NCI-H2107 (cell line): ENCODE results near the gene TTC7B.
"Not testable (repeated sequence)": the region's sequence is repeated elsewhere in the genome, so short reads cannot be mapped to it uniquely, and the experiment has no call there.

Source experiments
- DNase-seq: peaks from one replicate; lab custom pipeline; 2025; lab: John Stamatoyannopoulos, UW

The TTC7B gene, protein sequence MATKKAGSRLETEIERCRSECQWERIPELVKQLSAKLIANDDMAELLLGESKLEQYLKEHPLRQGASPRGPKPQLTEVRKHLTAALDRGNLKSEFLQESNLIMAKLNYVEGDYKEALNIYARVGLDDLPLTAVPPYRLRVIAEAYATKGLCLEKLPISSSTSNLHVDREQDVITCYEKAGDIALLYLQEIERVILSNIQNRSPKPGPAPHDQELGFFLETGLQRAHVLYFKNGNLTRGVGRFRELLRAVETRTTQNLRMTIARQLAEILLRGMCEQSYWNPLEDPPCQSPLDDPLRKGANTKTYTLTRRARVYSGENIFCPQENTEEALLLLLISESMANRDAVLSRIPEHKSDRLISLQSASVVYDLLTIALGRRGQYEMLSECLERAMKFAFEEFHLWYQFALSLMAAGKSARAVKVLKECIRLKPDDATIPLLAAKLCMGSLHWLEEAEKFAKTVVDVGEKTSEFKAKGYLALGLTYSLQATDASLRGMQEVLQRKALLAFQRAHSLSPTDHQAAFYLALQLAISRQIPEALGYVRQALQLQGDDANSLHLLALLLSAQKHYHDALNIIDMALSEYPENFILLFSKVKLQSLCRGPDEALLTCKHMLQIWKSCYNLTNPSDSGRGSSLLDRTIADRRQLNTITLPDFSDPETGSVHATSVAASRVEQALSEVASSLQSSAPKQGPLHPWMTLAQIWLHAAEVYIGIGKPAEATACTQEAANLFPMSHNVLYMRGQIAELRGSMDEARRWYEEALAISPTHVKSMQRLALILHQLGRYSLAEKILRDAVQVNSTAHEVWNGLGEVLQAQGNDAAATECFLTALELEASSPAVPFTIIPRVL

GRCh38 chr14:90815822-90816662 lies at the start of gene TTC7B:
TSS of gene TTC7B (minus strand) at chr14:90816430. CDS start at chr14:90816295, 135 bp downstream.
- no peak for DNase-seq

DNA sequence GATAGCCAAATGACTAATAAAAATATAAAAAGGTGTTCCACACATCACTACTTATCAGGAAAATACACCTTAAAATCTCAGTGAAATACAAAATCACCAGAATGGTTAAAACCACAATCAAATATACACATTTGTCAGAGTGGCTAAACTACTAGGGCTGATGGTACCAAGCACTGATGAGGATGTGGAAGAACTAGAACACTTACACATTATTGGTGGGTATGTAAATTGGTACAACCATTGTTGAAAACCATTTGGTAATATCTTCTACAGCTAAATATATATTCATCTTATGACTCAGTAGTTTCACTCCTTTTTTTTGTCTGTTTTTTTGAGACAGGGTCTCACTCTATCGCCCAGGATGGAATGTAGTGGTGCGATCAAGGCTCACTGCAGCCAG lies 48.5 kb upstream of the TTC7B start:
- no peak for DNase-seq

DNA sequence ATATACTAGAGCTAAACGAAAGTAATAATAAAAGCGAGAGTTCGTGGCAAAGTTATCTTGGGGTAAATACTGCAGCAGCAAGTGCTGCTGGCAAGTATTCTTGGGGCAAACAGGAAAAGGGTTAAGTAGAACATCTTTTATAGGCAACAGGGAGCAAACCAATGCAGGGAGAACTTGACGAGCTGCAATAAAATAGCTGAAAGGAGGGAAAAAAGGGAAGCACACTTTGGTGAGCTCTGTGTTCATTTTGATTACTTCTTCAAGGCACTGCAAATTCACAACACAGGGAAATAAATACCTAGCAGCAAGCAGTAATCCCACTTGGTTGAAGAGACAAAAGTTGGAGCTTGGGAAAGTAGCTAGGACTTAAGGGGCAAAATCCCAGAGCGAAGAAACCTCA lies 42.3 kb upstream of the TTC7B start:
- no peak for DNase-seq

GRCh38 chr14:90857866-90858265 lies 41.6 kb upstream of the TTC7B start:
- no peak for DNase-seq

DNA sequence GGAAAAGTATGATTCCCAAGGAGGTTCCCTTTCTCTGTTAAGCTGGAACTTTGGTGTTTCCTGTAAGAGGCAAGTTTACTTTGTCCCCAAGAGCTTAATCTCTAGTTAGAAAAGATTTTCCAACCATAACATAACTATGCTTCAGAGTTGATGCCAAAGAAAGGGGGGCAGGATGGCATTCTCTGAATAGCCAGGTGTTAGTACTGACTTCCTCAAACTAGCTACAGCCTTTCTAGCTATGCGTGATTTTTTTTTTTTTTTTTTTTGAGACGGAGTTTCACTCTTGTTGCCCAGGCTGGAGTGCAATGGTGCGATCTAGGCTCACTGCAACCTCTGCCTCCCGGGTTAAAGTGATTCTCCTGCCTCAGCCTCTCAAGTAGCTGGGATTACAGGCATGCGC lies 39.9 kb upstream of the TTC7B start:
- DNase-seq = not testable (repeated sequence)

- DNase-seq = no peak
Measured at GRCh38 chr14:90853116-90853515, 36.9 kb upstream of the TTC7B start.

DNA sequence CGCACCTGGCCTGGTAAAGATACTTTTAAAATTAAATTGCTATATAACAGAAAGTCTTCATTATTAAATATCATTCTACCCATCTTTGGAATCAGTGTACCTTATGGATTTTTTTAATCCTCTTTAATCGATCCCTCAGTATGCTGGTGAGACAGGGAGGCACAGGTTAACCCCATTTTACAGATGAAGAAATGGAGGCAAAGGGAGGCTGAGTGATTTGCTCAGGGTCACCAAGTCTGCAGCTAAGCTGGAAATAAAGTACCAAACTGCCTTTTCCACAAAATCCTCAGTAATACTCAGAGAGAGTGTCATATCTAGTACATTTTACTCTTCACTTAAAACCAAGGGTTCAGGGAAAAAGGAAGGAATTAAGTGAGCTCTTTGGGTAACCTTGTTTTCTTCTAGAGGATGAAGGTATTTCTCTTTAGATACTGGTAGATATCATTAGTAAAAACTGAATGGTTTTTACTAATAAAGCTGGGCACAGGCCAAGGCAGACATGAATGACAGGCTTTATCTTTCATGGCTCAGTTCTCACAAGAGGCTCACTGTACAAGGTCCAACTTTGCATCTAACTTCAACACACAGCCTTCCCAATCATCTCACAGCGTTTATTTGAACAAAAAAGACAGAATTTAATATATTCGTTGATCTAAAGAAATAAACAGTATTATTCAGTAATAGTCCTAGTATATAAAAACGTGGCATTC lies 35.3 kb upstream of the TTC7B start:
- DNase-seq = no peak

DNA sequence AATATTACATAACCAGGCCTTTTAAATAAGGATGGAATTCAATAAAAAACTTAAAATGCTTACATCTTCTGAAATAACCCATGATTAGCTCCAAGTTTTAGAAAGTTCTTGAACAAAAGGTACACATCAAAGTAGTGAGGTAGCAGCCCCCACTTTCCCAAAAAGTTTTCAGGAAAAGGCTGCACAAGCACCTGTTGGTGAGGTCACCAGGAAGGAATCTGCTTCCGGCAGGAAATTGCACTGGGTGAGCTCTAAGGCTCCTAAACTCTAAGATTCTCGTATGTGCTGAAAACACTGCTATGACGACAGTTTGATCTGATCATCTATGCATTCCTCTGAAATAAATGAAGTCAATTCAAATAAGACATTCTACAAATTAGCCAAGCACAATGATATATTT lies 34.3 kb upstream of the TTC7B start:
- DNase-seq = no peak

DNA sequence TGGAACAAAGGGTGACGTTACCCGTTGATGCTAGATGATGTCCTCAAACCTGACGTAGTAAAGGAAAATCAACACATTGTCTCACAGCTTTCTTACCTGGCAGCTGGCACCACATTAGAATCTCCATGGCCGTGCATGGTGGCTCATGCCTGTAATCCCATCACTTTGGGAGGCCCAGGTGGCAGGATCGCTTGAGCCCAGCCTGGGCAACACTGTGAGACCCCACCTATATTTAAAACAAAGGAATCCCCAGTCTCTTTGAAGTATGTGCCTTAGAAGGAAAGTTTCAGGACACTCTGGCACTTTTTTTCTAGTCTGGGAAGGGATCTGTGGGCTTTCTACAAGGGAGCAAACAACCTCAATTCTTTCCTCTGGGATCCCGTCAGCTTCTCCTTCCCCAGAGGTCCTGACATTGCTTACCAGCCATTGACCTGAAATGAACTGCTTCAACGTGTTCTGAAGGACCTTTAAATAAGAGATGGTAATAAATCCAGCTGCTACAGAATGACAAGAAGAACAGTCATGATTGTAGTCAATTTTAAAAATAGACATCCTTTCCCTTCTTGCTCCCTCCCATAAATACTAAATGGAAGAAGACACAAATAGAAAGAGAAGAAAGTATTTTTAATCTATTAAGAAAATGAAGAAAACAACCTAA lies 33.7 kb upstream of the TTC7B start:
- DNase-seq = no peak

- no peak for DNase-seq
Measured at GRCh38 chr14:90848944-90849731, 32.9 kb upstream of the TTC7B start.

DNA sequence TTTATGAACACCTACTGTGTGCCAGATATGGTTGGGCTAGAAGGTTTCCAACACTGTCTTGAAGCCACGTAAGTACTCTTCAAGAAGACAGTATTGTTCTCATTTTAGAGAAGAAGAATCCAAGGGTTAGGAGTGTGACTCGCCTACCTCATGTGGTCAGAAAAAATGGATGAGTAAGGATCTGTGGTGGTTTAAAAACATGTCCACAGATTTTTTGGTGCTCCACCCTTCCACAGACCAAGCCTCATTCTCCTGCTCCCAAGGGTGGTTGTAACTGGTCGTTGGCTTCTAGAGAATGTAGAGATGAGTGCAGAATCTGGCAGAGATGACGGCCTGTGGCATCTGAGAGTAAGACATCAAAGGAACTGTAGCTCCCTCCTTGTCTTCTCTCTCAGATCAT lies 30.3 kb upstream of the TTC7B start:
- DNase-seq = no peak

- DNase-seq = no peak
Measured at GRCh38 chr14:90844321-90844720, 28.1 kb upstream of the TTC7B start.

GRCh38 chr14:90842726-90843125 lies 26.5 kb upstream of the TTC7B start:
- DNase-seq = no peak

- not testable (repeated sequence) for DNase-seq
Measured at GRCh38 chr14:90840667-90841066, 24.4 kb upstream of the TTC7B start.

DNA sequence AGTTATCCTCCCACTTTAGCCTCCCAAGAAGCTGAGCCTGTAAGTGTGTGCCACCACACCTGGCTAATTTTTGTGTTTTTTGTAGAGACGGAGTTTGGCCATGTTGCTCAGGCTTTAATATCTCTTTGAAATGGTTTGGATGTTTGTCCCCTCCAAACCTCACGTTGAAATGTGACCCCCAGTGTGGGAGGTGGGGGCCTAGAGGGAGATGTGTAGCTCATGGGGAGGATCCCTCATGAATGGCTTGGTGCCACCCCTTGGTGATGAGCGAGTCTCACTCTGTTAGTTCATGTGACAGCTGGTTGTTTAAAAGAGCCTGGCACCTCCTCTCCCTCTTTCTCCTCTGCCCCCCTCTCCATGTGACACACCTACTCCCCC lies 23.6 kb upstream of the TTC7B start:
- no peak for DNase-seq

GRCh38 chr14:90839024-90839888 lies 23.0 kb upstream of the TTC7B start:
- no peak for DNase-seq

DNA sequence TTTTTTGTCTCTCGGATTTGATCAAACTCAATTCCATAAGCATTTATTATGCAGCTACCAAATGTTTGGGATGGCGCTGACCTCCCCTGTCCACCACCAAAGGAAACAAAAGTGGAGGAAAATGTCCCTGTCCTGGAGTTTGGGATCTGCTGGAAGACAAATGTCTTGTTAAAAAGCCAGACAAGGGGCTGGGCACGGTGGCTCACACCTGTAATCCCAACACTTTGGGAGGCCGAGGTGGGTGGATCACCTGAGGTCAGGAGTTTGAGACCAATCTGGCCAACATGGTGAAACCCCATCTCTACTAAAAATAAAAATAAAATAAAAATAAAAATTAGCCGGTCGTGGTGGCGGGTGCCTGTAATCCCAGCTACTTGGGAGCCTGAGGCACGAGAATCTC lies 22.3 kb upstream of the TTC7B start:
- DNase-seq = not testable (repeated sequence)

GRCh38 chr14:90837355-90837754 lies 21.1 kb upstream of the TTC7B start:
- no peak for DNase-seq

- DNase-seq = no peak
Measured at GRCh38 chr14:90836692-90837063, 20.4 kb upstream of the TTC7B start.
